ENCODE data around the gene FBXW8.

DNA sequence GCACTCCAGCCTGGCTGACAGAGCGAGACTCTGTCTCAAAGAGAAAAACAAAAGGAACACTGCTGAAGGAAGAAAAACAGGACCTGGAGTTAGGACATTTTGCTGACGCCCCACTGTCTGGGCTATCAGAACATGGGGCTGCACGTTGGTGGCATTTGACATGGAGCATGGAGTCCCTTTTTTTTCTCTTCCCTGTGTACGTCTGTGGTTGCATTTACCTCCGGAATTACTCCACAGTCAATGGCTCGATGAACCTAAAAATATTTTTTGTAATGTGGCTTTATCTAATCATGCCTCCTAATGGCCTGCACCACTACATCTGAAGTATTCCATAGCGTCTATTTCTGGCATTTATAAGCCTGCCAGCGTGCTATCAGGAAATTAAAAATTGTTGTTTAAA is 157.7 kb downstream of the FBXW8 start:
- no peak for TF ChIP-seq CTCF (IDR thresholded peaks at IDR 0.05; ENCODE audit: insufficient read depth, low read length)
- TF ChIP-seq POLR2AphosphoS5 (IDR thresholded peaks at IDR 0.05; ENCODE audit: low read depth): no peak
- TF ChIP-seq SPI1 (IDR thresholded peaks at IDR 0.05; ENCODE audit: borderline replicate concordance, low read depth): no peak
- TF ChIP-seq GABPA (IDR thresholded peaks at IDR 0.05; ENCODE audit: low read depth): no peak

Measured in HL-60 (cell line).